HG02970 (cell line): Measurements from ENCODE around the gene PROC.

Experiments used
- ATAC-seq: cut with Tn5 transposase; IDR thresholded peaks from one replicate; pipeline ENCODE4 v1.9.1; 2021; ENCODE audit warnings: mild to moderate bottlenecking, moderate library complexity, moderate number of reproducible peaks; ENCODE audit not compliant: unreplicated experiment, low FRiP score

PROC gene

DNA sequence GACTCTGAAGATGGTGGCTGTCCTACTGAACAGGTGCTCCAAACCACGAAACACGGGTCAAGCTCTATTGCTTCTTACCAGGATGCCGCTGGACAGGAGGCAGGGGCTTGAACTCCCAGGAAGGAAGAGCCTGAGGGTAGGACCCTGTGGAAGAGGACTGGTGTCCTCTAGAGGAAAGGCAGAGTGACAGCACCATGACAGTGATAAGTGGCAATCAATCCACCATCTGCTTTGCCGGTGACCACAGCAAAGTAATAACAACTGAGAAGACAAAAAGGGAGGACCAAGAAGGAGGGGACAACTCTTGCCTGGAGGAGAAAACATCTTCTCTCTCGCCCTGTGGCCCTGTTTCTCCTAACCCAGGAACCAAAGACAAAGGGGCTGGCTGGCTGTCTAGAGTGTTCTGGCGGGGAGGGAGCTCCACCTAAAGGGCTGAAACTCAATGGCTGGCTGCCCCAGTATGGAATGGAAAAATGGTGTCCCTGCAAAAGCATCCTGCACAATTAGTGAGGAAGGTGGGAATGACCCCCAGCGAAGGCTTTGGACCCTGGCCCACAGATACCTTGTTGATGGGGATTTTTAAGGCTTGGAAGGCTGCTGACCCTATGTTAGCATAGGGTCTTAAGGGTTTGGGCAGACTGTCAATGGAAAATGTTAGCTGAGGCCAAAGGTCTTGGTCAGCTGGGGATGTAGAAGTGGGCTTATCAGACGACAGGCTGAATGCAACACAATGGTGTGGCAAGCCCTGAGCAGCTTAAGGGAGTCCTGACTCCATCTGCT is 35.4 kb downstream of the PROC start:
- no peak for ATAC-seq

DNA sequence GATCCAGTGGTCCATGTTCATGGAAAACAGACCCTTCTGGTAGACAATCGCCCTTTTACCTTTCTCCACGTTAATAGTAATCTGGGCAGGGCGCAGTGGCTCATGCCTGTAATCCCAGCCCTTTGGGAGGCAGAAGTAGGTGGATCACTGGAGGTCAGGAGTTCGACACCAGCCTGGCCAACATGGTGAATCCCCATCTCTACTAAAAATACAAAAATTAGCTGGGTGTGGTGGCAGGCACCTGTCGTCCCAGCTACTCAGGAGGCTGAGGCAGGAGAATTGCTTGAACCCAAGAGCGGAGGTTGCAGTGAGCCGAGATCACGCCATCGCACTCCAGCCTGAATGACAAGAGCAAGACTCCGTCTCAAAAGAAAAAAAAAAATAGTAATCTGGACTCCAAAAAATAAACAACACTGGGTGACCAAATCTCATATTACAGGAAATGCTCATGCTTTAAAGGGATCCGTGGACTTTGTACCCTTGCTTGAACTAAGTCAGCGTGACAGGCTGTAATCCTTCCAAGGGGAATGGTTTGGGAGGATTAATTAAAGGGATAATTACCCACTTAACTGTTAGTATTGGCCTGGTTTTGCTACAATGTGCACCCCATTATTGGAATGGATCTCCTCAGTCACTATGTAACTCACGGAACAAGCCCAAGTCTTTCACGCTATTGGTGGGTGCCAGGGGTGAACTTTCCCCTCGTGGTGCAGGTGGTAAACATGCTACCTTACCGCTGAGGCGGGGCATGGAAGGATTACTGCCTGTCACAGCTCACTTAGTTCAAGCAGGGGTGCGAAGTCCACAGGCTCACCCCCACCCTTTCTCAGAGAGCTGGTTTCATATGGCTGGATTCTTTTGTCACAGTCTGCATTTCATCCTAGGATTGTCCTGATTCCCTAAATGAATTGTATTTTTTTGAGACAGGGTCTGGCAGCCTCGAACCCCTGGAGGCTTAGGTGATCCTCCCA is 36.7 kb downstream of the PROC start:
- ATAC-seq: no peak

DNA sequence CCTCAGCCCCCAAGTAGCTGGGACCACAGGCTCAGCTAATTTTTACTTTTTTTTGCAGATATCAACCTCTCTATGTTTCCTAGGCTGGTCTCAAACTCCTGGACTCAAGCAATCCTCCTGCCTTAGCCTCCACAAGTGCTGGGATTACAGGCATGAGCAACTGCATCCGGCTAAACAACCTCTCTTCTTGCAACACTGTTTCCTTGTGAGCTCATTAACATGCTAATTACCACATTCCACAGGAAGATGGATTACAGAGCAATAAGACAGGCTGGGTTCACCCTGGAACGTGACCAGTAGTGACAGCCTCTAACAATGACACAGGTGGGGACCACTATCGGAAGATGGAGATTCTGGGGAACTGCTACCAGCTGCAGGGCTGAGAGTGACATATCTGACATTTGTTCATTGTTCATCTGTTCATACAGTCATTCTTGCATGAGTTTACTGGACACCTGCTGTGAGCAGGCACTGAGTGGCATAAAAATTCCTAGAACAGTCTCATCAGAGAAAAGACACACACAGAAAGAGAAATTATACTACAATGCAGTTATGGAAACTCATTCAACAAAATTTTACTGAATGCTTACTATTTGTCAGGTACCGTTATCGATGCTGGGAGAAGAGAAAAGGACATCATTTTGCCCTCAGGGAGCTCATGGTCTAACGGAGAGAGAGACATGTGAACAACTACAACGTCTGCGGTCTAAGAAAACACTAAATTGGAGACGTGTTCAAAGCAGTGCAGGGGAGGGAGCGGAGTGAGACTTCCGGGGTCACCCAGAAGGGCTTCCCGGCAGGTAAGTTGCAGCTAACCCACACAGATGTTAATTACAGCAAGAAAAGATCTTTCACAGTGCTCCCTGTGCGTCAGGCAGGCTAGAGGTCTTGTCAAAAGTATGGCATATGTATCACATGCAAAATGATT is 37.6 kb downstream of the PROC start:
- no peak for ATAC-seq

DNA sequence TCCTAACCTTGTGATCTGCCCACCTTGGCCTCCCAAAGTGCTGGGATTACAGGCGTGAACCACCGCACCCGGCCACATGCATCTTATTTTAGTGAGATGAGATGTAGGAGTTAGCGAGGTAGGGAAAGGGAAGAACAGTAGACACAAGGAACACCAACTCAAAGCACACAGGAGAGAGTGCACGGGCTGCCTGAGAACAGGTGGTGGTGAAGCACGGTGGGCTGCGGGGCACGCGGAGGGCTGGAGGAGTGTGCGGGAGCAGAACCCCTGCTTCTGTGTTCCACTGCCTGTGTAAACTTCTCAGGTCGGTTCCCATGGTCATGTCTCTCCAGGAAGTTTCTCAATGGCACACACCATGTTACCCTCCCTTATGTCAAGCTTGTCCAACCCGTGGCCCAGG is 38.7 kb downstream of the PROC start:
- no peak for ATAC-seq

DNA sequence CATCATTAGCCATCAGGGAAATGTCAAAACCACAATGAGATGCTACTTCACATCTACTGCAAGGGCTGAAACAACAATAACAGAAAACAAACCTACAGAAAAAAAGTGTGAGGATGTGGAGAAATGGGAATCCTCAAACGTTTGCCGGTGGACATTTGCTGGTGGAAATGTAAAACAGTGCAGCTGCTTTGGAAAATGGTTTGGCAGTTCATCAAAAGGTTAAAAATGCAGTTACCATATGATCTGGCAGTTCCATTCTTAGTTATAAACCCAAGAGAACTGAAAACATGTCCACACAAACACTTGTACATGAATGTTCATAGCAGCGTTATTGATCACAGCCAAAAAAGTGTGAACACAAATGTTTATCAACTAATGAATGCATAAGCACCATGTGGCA is 44.2 kb downstream of the PROC start:
- ATAC-seq: no peak

DNA sequence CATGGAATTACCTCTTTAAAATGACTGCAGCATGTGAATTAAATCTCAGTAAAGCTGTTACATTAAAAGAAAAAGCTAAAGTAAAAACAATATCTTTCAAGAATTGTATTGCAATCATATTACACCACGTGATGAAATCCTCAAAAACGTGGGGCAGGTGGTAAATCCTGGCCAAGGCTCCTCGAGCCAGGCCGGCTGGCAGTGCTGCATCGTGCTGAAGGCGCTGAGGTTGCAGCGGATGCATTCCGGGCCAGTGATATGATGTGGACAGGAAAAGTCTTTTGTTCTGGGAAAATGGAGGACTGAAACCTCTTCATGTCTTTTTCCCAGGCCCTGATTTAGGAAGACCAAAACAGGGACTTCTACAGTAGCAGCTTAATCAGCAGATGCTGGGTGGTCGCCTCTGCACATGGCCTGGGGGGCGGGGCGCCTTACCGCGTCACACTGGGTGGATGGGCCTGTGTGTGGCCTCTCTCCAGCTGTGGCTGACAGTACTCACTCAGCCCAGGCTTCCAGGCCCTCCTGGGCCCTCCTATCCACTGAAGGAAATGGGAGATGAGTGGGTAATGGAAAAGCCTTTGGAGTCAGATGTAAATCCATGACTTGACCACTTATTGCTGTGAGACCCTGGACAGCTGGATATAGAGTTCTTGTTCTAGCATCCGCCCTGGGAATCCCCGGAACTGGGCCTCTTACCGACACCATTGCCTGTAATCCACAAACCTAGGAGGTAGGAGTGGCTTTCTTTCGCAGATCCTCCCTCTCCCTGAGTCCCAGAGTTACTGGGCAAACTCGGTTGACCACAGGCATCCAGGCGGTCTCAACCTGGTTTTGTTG is 45.1 kb downstream of the PROC start:
- no peak for ATAC-seq

DNA sequence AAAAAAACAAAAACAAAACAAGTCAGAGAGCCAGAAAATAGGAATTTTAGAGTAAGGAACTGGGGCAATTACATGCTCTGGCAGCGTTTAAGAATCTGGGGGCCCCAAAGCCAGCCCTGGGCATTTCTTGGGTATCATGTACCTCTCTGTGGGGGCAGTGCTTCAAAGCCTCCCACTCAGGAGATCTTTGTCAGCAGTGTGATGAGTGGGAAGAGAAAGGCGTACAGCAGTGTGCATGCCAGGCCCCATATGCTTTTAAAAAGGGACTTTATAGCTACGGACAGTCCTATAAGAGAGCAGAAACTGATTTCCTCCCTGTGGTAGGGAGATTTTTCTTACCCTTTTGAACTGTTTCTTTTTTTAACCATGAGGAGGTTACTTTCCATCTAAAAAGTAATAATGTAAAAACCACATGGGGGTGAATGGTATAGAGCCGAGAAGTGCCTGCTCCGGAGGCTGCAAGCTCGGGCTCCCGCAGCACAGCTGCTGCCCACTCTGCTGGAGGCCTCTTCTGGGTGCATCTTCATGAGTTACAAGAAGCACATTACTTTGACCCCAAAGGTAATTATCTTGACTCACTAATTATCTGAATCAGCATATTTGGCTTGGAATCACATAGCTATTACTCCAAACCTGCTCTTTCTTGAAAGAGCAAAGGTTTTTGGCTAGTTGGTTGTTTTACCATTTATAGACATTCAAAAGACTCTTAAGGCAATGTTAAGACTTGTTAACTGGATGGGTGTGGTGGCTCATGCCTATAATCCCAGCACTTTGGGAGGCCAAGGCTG is 46.4 kb downstream of the PROC start:
- ATAC-seq: no peak

DNA sequence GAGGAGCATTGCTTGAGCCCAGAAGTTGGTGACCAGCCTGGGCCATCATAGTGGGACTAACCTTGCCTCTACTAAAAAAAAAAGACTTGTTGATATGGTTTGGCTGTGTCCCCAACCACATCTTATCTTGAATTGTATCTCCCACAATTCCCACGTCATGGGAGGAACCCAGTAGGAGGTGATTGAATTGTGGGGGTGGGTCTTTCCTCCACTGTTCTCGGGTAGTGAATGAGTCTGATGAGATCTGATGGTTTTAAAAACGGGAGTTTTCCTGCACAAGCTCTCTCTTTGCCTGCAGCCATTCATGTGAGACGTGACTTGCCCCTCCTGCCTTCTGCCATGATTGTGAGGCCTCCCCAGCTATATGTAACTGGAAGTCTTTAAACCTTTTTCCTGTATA is 47.0 kb downstream of the PROC start:
- ATAC-seq: no peak

DNA sequence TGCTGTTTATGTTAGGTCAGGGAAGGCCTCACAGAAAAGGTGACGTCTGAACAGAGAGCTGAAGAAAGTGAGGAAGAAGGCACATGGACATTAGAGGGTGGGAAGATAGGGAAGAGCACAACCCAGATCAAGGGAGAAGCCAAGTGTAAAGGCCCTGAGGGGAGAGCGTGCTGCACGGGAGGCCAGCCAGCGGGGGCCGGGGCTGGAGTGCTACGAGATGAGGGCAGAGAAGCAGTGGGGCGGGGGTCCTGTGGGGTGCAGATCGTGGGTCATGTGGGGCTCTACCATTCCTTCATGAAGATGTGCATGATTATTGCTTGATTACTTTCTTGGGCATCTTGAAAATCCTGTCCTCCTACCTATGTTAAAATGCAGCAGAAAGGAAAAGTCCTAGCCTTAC is 50.8 kb downstream of the PROC start:
- no peak for ATAC-seq

DNA sequence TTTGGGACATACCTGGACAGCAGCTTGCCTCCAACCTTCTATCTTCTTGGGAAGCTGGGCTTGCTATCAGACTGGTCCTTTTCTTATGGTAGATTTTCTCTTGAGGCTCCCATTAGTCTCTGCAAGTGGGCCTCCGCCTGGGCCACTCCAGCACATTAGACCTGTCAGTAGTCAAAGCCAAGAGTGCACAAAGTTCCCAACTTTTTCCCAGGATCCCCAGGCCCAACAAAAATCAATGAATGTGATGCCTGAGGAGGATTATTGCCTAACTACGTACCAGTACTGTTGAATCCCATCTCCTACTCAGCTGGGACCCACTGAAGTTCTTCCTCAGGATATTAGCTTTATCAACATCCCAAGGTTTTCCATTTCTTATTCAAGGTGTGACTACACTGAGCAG is 51.7 kb downstream of the PROC start:
- ATAC-seq: no peak

DNA sequence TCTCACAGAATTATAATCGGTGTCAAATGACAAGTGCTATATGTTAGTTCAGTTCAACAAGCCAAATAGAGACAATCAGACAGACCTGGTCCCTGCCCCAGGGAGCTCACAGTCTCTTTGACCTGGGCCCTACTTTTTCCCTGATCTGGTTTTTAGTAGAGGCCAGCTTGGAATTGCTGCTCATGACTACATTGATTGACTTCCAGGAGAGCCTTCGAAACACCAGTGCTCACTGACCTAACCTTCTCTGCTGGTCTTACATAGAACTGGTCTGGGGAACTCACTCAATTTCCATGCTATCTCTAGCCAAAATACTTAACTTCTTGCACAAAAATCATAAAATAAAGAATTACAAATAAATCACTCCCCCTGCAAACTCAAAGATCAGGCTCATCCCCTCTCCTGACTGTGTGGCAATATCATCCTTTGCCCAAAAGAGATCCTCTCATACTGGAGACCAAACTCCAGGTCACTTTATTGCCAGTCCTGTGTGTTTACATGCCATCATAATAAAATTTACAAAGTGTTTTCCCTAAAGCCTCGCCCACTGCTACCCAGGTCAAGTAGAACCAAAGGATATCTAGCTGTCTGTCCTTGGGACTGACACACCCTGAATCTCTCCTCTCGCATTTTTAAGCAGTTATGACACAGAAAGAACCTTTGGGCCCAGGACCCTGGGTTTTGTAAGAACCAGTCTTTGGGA is 53.2 kb downstream of the PROC start:
- ATAC-seq: no peak

DNA sequence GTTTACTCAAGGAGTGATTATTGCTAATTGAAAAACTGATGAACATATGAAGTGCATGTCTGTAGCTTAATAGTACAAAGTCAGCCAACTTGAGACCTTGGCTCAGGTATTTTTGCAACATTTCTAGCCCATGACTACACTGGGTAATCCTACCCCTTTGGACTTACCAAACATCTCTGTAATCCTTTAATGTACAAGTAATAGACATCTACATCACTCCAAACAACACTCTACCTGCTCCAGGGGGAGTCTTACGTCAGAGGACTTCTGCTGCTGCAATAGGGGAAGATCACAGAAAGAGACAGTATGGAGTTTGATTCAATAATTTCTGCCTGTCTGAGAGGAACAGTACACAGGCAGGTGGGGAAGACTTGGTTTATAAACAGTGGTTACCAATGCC is 54.0 kb downstream of the PROC start:
- no peak for ATAC-seq

DNA sequence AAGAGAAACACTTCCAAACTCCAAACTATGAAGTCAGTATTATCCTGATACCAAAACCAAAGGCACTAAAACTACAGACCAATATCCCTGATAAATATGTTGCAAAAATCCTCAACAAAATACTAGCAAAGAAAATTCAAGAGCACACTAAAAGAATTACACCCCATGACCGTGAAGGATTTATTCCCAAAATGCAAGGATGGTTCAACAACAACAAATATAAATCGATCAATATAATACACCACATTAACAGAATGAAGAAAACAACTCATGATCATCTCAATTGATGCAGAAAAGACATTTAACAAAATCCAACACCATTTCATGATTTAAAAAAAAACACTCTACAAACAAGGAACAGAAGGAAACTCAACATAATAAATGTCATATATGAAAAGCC is 57.6 kb downstream of the PROC start:
- ATAC-seq: no peak
